ENCODE data around the gene RGS8. TPM values are rescaled to one million over a fixed set of nuclear protein-coding genes. Genes with fewer than 3 reads are reported as not detected.

The RGS8 gene
- total RNA-seq, 1 donor from 2014 or later = 3.5 TPM

DNA sequence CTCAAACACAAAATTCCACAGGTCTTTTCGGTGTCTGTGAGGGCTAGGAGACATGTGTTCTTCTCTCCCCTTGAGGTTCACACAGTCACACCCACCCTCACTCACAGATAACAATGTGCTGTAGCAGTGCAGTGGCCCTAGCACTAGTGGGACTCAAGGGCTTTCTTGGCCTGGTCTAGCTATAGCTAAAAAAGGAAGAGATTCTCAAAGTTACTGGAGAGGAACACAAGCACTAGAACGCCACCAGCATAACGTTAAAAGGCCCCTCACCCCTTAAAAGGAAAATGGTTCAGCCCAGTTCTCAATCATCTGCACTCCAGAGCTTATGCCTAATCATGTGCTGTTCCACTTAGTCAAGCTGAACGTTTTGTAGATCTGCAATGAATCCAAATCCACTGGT is 39.5 kb downstream of the RGS8 start:
- H3K4me3 Mint-ChIP-seq (ENCODE audit: unreplicated experiment) = no peak overlapping the region
- no peak overlapping the region for H3K27ac Mint-ChIP-seq (ENCODE audit: unreplicated experiment)
- no peaks in the 10 kb centered on the region for H3K27me3 Mint-ChIP-seq (ENCODE audit: unreplicated experiment)
- H3K4me1 Mint-ChIP-seq (ENCODE audit: low read depth, unreplicated experiment) = peaks cover 2% of the 10 kb centered on the region
- no peak for DNase-seq
- no peaks in the 10 kb centered on the region for H3K9me3 Mint-ChIP-seq (ENCODE audit: unreplicated experiment)
- H3K36me3 Mint-ChIP-seq (ENCODE audit: unreplicated experiment) = no peaks in the 10 kb centered on the region
- TF ChIP-seq, protein P1, sequence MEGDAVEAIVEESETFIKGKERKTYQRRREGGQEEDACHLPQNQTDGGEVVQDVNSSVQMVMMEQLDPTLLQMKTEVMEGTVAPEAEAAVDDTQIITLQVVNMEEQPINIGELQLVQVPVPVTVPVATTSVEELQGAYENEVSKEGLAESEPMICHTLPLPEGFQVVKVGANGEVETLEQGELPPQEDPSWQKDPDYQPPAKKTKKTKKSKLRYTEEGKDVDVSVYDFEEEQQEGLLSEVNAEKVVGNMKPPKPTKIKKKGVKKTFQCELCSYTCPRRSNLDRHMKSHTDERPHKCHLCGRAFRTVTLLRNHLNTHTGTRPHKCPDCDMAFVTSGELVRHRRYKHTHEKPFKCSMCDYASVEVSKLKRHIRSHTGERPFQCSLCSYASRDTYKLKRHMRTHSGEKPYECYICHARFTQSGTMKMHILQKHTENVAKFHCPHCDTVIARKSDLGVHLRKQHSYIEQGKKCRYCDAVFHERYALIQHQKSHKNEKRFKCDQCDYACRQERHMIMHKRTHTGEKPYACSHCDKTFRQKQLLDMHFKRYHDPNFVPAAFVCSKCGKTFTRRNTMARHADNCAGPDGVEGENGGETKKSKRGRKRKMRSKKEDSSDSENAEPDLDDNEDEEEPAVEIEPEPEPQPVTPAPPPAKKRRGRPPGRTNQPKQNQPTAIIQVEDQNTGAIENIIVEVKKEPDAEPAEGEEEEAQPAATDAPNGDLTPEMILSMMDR (IDR thresholded peaks at IDR 0.05; ENCODE audit: partially characterized antibody, unreplicated experiment) = no peak

DNA sequence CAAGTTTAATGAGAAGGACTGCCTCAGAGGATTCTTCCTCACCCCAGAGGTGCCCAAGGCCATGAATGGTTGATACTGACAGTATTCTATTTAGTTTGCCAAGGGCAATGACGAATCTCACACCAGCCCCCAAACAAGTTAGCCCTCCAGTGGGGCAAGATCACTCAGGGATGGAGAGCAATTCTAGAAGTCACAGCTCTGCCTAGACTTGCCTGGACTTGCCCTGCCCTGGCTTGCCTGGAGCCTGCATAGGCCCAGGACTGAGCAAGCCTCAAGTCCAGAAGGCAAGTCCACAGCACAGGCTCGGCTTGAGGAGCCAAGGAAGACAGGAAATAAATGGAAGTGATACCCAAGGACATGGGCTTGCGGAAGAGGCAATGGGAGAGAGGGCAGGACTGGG is 40.7 kb downstream of the RGS8 start:
- no peaks in the 10 kb centered on the region for H3K27me3 Mint-ChIP-seq (ENCODE audit: unreplicated experiment)
- no peak overlapping the region for H3K27ac Mint-ChIP-seq (ENCODE audit: unreplicated experiment)
- H3K9me3 Mint-ChIP-seq (ENCODE audit: unreplicated experiment) = no peaks in the 10 kb centered on the region
- TF ChIP-seq, protein P1 (IDR thresholded peaks at IDR 0.05; ENCODE audit: partially characterized antibody, unreplicated experiment) = no peak
- no peak for DNase-seq
- H3K36me3 Mint-ChIP-seq (ENCODE audit: unreplicated experiment) = no peaks in the 10 kb centered on the region
- H3K4me3 Mint-ChIP-seq (ENCODE audit: unreplicated experiment) = no peak overlapping the region
- H3K4me1 Mint-ChIP-seq (ENCODE audit: low read depth, unreplicated experiment) = peaks cover 2% of the 10 kb centered on the region

DNA sequence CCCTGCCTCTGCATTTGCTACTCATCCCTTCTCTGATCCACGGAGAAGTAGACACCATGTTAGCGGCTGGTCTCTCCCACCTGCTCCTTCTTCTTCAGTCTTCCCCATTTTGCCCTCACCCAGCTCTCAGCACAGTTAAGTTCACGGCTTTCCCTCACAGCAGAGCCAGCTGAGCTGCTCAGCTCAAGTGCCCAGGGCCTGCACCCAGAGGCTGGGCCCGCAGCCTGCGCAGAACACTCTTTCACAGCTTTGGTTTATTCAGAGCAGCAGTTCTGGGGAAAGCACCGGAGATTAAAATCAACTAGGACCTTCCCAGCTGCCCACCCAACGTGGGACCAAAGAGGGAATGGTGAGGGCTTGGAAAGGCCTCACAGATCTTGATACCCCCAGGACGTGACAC is 41.9 kb downstream of the RGS8 start:
- Mint-ChIP-seq H3K4me1 (ENCODE audit: low read depth, unreplicated experiment) (peaks cover 2% of the 10 kb centered on the region), H3K4me3 (ENCODE audit: unreplicated experiment) (no peak overlapping the region), H3K9me3 (ENCODE audit: unreplicated experiment) (no peaks in the 10 kb centered on the region), H3K27ac (ENCODE audit: unreplicated experiment) (no peak overlapping the region), H3K36me3 (ENCODE audit: unreplicated experiment) (no peaks in the 10 kb centered on the region), H3K27me3 (ENCODE audit: unreplicated experiment) (no peaks in the 10 kb centered on the region)
- no peak for DNase-seq
- TF ChIP-seq, protein P1 (IDR thresholded peaks at IDR 0.05; ENCODE audit: partially characterized antibody, unreplicated experiment) = no peak

DNA sequence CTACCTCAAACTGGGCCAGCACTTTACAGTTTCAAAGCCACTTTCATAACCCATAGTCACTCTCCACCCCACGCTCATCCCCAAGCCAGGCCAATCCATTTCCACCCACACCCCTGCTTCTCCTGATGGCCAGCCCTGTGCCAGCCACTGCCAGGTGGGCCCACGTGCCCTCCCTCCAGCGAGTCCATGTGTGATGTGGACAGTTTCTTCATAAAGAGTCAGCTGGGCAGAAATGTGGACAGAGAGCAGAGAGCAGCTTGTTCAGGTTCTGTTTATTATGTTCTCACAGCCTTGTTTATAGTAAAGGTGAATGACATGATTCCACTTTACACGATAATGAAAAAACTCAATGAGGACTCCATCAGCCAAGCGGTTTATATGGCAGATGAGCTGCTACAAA is 42.8 kb downstream of the RGS8 start:
- Mint-ChIP-seq H3K27ac (ENCODE audit: unreplicated experiment) (no peak overlapping the region), H3K9me3 (ENCODE audit: unreplicated experiment) (peaks cover 2% of the 10 kb centered on the region), H3K4me1 (ENCODE audit: low read depth, unreplicated experiment) (peaks cover 2% of the 10 kb centered on the region), H3K4me3 (ENCODE audit: unreplicated experiment) (no peak overlapping the region), H3K36me3 (ENCODE audit: unreplicated experiment) (no peaks in the 10 kb centered on the region), H3K27me3 (ENCODE audit: unreplicated experiment) (no peaks in the 10 kb centered on the region)
- TF ChIP-seq, protein P1 (IDR thresholded peaks at IDR 0.05; ENCODE audit: partially characterized antibody, unreplicated experiment) = no peak
- DNase-seq = no peak

DNA sequence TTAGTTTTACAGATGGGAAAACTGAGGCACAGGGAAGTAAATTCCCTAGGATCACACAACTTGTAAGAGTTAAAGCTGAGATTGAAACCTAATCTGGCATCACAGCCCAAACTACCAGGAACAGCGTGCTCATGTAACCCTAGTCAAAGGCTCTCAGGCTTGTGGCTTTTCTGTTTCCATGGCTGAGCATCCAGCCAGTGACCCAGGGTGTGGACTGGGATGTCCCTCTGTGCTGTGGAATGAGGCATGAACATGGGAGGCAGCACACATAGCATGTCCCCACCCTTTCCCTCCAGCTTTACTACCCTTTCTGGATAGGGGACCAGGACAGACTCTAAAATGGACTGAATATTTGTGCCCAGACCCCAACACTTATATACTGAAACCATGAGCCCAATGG is 45.1 kb downstream of the RGS8 start:
- no peak for DNase-seq
- Mint-ChIP-seq H3K27ac (ENCODE audit: unreplicated experiment) (no peak overlapping the region), H3K4me3 (ENCODE audit: unreplicated experiment) (no peak overlapping the region), H3K9me3 (ENCODE audit: unreplicated experiment) (peaks cover 9% of the 10 kb centered on the region), H3K27me3 (ENCODE audit: unreplicated experiment) (peaks cover 7% of the 10 kb centered on the region), H3K4me1 (ENCODE audit: low read depth, unreplicated experiment) (peaks cover 18% of the 10 kb centered on the region), H3K36me3 (ENCODE audit: unreplicated experiment) (no peaks in the 10 kb centered on the region)
- TF ChIP-seq, protein P1 (IDR thresholded peaks at IDR 0.05; ENCODE audit: partially characterized antibody, unreplicated experiment) = no peak

All from glutamatergic neuron (in vitro differentiated cells).